ENCODE measurements around the gene SLC25A53.

- TF ChIP-seq CTCF (IDR thresholded peaks at IDR 0.05): no peak
- no peak for TF ChIP-seq EP300 (IDR thresholded peaks at IDR 0.05)
Measured at GRCh38 chrX:104137496-104137895, 19.3 kb downstream of the SLC25A53 start.
